ENCODE measurements around the gene NAT14. TPM values are rescaled to one million over a fixed set of nuclear protein-coding genes. Genes with fewer than 3 reads are reported as not detected.

NAT14 gene
- total RNA-seq, 2 experiments from 2014 or later, result 14.6 to 23.2 TPM

- Mint-ChIP-seq H3K9me3 (ENCODE audit: low read depth) (no peaks in the 10 kb centered on the region), H3K36me3 (peaks cover 2% of the 10 kb centered on the region), H3K27ac (no peak overlapping the region), H3K4me3 (no peak overlapping the region), H3K4me1 (peaks cover 31% of the 10 kb centered on the region), H3K27me3 (no peaks in the 10 kb centered on the region)
- ATAC-seq (no peak), DNase-seq (no peak)
- CTCF ChIA-PET, result no interaction called here
Measured at GRCh38 chr19:55481148-55481793, 3.7 kb upstream of the NAT14 start.

GRCh38 chr19:55481794-55482155, 3.2 kb upstream of the NAT14 start:
- H3K36me3 Mint-ChIP-seq, result peaks cover 2% of the 10 kb centered on the region
- no peak for ATAC-seq

GRCh38 chr19:55482156-55482961, 2.6 kb upstream of the NAT14 start:
- Mint-ChIP-seq H3K9me3 (ENCODE audit: low read depth) (no peaks in the 10 kb centered on the region), H3K27ac (no peak overlapping the region), H3K27me3 (no peaks in the 10 kb centered on the region), H3K4me1 (peaks cover 28% of the 10 kb centered on the region), H3K36me3 (peaks cover 2% of the 10 kb centered on the region), H3K4me3 (no peak overlapping the region)
- no peak for DNase-seq
- no peak for ATAC-seq
- CTCF ChIA-PET, result interaction anchor here (1.5 to 5.2 kb wide), 2 partner anchors 15 to 22 kb away, joined by 6 to 27 read pairs; no protein-coding TSS in a partner anchor

More at GRCh38 chr19:55481794-55482155, 3.2 kb upstream of the NAT14 start:
- Mint-ChIP-seq H3K27me3 (no peaks in the 10 kb centered on the region), H3K4me1 (peaks cover 31% of the 10 kb centered on the region), H3K9me3 (ENCODE audit: low read depth) (no peaks in the 10 kb centered on the region), H3K27ac (no peak overlapping the region), H3K4me3 (no peak overlapping the region)
- no peak for DNase-seq
- CTCF ChIA-PET, result no interaction called here

- CTCF ChIA-PET, result interaction anchor here (1.5 to 5.2 kb wide), 2 partner anchors 16 to 21 kb away, joined by 6 to 27 read pairs; no protein-coding TSS in a partner anchor
- H3K4me1 Mint-ChIP-seq, result peaks cover 22% of the 10 kb centered on the region
Measured at GRCh38 chr19:55482967-55483705, 1.9 kb upstream of the NAT14 start.

GRCh38 chr19:55483706-55484592, 1.0 kb upstream of the NAT14 start:
- CTCF ChIA-PET, result interaction anchor here (0.8 to 5.2 kb wide), 7 partner anchors 7 to 343 kb away, joined by 4 to 42 read pairs (median 6); partner anchors contain the start of gene ZNF628
- H3K27me3 Mint-ChIP-seq, result no peaks in the 10 kb centered on the region
- peak overlapping the region; percentile 28 for H3K4me3 Mint-ChIP-seq
- H3K36me3 Mint-ChIP-seq, result peaks cover 2% of the 10 kb centered on the region
- no peak for ATAC-seq
- no peak overlapping the region for H3K27ac Mint-ChIP-seq
- H3K9me3 Mint-ChIP-seq (ENCODE audit: low read depth), result no peaks in the 10 kb centered on the region
- no peak for DNase-seq
- H3K4me1 Mint-ChIP-seq, result peaks cover 17% of the 10 kb centered on the region

More at GRCh38 chr19:55482967-55483705, 1.9 kb upstream of the NAT14 start:
- Mint-ChIP-seq H3K27ac (no peak overlapping the region), H3K36me3 (peaks cover 2% of the 10 kb centered on the region), H3K9me3 (ENCODE audit: low read depth) (no peaks in the 10 kb centered on the region), H3K4me3 (no peak overlapping the region), H3K27me3 (no peaks in the 10 kb centered on the region)
- ATAC-seq, result no peak
- DNase-seq, result no peak

GRCh38 chr19:55485439-55486011, 537 bp downstream of the NAT14 start:
- no peak for ATAC-seq
- peaks cover 6% of the 10 kb centered on the region for H3K4me1 Mint-ChIP-seq

GRCh38 chr19:55486043-55486970, 1.3 kb downstream of the NAT14 start:
- H3K4me1 Mint-ChIP-seq, result peaks cover 6% of the 10 kb centered on the region
- no peaks in the 10 kb centered on the region for H3K9me3 Mint-ChIP-seq (ENCODE audit: low read depth)
- peak overlapping the region; percentile 73 for H3K4me3 Mint-ChIP-seq
- DNase-seq (no peak), ATAC-seq (no peak)
- H3K27me3 Mint-ChIP-seq, result no peaks in the 10 kb centered on the region
- CTCF ChIA-PET, result interaction anchor here (0.7 to 5.2 kb wide), 7 partner anchors 10 to 345 kb away, joined by 3 to 42 read pairs (median 5); partner anchors contain the start of gene ZNF628
- peak overlapping the region; percentile 59 for H3K27ac Mint-ChIP-seq
- H3K36me3 Mint-ChIP-seq, result peaks cover 2% of the 10 kb centered on the region

More at GRCh38 chr19:55485439-55486011, 537 bp downstream of the NAT14 start:
- H3K27me3 Mint-ChIP-seq, result no peaks in the 10 kb centered on the region
- H3K36me3 Mint-ChIP-seq, result peaks cover 2% of the 10 kb centered on the region
- no peak for DNase-seq
- peak overlapping the region; percentile 73 for H3K4me3 Mint-ChIP-seq
- CTCF ChIA-PET, result interaction anchor here (0.8 to 5.2 kb wide), 7 partner anchors 9 to 345 kb away, joined by 3 to 42 read pairs (median 5); partner anchors contain the start of gene ZNF628
- no peaks in the 10 kb centered on the region for H3K9me3 Mint-ChIP-seq (ENCODE audit: low read depth)
- H3K27ac Mint-ChIP-seq, result peak overlapping the region; percentile 70

GRCh38 chr19:55486971-55487923, 2.3 kb downstream of the NAT14 start:
- ATAC-seq (peak; percentile 20), DNase-seq (no peak)
- CTCF ChIA-PET, result interaction anchor here (0.7 to 5.2 kb wide), 5 partner anchors 10 to 346 kb away, joined by 3 to 42 read pairs (median 5); partner anchors contain the start of gene ZNF628
- no peaks in the 10 kb centered on the region for H3K27me3 Mint-ChIP-seq
- peaks cover 2% of the 10 kb centered on the region for H3K36me3 Mint-ChIP-seq
- H3K4me3 Mint-ChIP-seq, result no peak overlapping the region
- H3K27ac Mint-ChIP-seq, result no peak overlapping the region
- H3K9me3 Mint-ChIP-seq (ENCODE audit: low read depth), result no peaks in the 10 kb centered on the region
- peaks cover 6% of the 10 kb centered on the region for H3K4me1 Mint-ChIP-seq

GRCh38 chr19:55487924-55488687, 3.1 kb downstream of the NAT14 start, which contains the start of gene SSC5D:
TSS of gene SSC5D (plus strand) at chr19:55488436. CDS start at chr19:55488590, 154 bp downstream.
- no peak within 1 kb of the TSS for H3K27ac Mint-ChIP-seq
- H3K9me3 Mint-ChIP-seq (ENCODE audit: low read depth), result no peaks in the 10 kb centered on the region
- H3K36me3 Mint-ChIP-seq, result no peaks in the 10 kb centered on the region
- DNase-seq (no peak), ATAC-seq (no peak)
- peaks cover 3% of the 10 kb centered on the region for H3K27me3 Mint-ChIP-seq
- no peak within 1 kb of the TSS for H3K4me3 Mint-ChIP-seq
- CTCF ChIA-PET, result interaction anchor here (1.0 to 4.2 kb wide), 2 partner anchors 16 to 347 kb away, joined by 5 to 42 read pairs; no protein-coding TSS in a partner anchor
- H3K4me1 Mint-ChIP-seq, result peaks cover 6% of the 10 kb centered on the region

All from activated CD8-positive, alpha-beta memory T cell treated with anti-CD3 and anti-CD28 coated beads, Interleukin-2, amount 10 ng/mL, durations not matched to agents 7 days and 5 days (primary cell).